DMS153 treated with DMSO at 0.1 percent for 48 hours (cell line): ENCODE measurements around the gene ZNF277.

ENCODE experiments used
- DNase-seq: peaks from one replicate; lab custom pipeline; 2025; ENCODE audit not compliant: unreplicated experiment; lab: John Stamatoyannopoulos, UW

ZNF277 gene

DNA sequence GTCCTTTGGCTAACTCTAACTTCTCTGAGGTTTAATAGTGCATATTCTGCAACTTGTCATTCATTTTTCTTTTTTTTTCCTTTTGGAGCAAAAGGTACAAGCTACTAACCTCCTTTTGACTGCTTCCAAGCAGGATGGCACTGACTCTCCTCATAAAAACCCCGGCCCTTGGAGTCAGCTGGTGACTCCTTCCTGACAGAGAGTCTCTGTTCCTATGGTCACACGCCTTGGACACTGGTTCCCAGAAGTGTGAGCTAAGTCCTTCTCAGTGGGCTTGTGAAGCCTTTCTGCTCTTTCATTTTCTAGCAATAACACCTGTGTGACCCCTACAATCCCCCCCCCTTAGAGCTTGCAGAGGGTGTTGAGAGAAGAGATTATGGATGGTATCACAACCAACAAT, 22.0 kb upstream of the ZNF277 start:
- no peak for DNase-seq

DNA sequence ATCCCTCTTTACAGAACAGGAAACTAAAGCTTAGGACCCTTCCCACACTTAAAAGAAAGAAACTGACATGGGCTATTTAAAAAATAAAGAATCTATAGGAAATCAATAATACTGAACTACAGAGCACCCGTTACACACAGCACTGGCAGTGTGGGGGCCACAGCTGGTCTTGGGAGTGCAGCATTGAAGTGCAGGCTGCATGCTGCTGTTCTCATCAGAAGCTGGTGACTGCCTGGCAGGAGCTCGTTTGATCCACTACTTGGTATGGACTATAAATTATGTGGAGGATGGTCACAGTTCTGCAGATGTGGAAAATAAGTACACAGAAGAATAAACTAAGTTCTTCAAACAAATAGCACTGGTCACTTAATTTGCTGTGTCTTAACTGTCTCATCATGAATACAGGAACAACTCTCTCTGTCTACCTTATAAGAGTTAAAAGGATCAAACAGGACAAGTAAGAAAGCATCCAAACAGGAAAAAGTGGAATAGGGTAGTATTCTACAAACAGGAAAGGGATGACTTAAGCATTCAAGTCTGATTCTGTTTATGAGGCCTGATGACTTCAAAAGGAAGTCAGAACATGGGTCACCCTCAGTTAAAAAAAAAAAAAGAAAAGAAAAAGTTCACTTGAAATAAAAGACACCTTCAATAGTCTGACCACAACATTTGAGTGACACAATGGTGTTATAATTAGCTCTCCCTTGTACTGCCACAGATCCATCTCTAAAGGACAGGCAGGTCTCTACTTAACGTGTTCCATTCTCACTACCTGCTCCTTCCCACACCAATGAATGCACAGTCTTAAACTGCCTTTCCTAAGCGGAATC, 21.3 kb upstream of the ZNF277 start:
- no peak for DNase-seq

DNA sequence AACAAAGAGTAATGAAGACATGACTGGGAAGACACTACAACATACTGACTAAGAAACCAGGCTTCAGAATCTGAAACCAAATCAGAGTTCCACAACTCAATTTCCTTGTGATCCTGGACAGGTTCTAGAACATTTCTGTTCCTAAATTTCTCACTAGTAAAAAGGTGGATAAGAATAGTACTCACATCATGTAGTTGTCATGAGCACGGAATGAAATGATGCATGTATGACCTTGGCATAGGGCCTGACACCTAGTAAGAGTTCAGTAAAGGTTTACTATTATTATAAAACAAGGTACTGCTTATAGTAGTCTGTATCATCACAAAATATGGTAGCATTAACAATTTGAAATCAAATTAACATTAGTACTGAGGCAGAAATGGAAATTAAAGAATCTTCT, 20.2 kb upstream of the ZNF277 start:
- no peak for DNase-seq

DNA sequence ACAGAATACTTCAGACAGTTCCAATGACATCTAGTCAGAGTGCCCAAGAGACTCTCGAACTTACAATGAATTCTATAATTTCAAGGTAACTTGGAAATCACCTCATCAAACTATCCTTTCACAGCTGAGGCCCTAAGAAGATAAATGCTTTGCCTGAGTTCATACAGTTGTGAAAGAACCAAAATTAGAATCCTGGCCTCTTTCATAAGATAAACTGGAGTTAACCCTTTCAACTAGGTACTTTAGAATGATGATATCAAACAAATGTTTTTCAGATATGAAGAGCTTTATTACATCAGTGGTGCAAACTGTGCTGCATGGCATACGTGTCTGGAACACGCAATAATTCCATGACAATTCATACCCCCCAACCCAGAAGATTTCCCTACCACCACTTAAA, 18.2 kb upstream of the ZNF277 start:
- DNase-seq, result no peak

DNA sequence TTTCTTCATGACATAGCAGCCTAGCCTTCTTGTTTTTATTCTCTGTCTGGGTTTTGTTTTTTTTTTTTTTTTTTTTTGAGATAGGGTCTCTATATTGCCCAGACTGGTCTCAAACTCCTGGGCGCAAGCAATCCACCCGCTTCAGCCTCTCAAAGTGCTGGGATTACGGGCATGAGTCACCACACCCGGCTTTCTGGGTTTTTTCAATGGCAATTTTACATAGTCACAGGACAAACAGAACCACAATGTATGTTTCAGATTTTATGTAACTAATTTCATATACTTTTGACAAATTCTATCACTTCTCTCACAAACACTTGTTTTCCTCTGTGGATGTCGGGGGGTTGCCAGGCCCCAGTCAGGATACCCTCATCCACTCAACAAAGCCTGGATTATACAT, 16.8 kb upstream of the ZNF277 start:
- DNase-seq, result no peak

DNA sequence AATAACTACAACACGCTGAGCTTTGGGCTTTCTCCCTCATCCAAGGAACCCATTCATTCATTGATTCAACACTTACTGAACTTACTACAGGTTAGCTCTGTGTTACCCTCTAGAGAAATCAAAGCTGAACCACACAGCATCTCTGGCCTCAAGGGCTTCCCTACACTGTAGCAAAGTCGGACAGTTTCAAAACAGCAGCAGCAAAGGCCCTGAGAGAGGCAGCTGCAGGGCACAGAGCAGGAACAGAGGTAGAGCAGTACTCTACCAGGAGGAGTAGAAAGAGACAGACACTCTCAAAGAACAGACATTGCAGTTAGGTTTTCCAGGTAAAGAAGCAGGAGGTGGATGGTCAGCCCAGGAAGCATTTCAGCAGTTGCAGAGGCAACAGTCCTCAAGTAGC, 16.4 kb upstream of the ZNF277 start:
- DNase-seq, result no peak

DNA sequence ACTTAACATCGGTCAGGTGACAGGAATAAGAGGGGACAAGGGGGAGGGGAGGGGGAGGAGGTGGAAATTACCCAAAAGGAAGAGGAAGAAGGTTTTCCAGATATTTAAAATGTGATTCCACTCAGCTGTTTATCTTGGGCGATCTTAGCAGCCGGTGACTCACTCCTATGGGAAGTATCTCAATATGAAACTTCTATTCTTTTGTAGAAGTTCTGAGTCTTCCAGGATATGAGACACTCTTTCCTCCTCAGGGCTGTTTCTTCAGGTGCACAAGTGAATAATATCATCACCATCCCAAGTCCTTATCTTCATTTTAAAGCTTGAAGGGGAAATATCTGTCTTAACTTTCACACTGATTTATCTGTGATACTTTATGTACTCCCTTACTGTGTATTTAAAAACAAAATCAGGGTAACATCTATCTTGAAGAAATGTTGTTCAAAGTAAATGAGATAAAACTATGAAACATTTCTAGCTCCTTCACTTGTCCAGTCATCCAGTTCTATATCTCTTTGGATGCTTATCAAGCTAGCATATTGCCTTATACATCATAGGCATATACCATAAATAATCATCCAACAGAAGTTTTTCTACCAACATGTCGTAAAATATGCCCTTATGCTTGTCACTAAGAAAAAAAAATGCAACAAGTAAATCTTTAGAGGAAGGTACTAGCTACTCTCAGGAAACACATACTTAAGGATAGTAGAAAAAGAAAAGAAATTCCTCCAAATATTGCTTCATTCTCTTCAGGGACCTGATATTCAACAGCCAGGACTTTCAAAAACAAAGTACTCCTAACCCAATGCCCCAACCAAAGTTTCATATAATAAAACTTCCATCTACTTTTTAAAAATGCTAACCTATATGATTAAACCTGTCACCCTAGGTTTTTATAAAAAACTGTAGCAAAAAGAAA, 14.0 kb upstream of the ZNF277 start:
- no peak for DNase-seq

DNA sequence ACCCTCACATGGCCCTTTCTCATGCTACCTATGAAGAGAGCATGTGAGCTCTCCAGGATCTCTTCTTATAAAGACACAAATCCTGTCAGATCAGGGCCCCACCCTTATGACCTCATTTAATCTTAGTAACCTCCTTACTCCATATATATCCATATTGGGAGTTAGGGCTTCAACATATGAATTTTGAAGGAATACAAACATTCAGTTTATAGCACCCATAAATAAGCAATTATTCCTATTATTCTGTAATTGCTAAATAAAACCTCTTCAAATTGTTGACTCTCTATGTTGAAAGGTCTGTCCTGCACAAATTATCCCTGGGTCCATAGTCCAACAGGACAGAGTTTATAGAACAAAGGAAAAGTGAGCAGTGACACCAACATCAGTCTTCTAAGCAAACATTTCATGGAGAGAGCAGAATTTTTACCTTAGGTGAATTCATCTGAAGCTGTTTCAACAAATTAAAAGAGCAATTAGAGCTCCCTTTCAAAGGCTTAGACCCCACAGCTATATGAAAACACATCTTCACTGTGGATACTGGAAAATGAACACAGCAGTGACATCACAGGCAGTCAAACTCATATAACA, 12.5 kb upstream of the ZNF277 start:
- DNase-seq, result no peak

DNA sequence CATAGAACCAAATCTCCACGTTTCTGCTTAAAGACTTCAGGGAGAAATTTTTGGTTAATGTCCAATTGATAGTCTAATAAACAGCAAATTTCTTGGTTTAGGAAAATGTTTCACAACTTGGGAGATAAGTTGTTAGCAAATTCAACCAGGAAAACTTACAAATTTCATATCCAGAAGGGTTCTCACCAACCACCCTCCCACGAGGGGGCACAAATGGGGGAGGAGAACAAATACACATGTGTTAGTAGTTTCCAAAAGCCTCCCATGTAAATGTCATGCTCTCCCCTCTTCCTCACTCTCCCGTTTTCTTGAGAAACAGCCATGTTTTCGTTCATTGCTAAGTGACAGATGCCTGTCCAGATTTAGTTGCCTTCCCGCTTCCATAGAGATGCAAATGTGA, 10.8 kb upstream of the ZNF277 start:
- DNase-seq, result no peak

DNA sequence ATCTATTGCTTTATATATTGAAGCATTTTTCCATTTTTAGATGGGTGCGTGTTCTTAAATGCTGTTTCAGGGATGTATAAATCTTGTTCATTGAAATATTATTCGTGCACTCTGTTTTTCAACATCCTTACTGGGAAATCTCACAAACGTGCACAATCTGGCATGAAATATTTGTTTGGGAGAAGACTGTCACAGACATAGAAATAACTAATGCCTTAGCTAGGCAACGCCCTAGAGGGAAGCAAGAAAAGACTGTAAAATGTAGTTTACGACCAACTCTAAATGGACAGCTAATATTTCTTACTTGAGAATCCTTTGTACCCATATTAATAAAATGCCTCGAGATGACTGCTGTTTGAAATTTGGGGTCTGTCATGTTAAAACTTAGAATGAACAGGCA, 9.2 kb upstream of the ZNF277 start:
- DNase-seq, result no peak

DNA sequence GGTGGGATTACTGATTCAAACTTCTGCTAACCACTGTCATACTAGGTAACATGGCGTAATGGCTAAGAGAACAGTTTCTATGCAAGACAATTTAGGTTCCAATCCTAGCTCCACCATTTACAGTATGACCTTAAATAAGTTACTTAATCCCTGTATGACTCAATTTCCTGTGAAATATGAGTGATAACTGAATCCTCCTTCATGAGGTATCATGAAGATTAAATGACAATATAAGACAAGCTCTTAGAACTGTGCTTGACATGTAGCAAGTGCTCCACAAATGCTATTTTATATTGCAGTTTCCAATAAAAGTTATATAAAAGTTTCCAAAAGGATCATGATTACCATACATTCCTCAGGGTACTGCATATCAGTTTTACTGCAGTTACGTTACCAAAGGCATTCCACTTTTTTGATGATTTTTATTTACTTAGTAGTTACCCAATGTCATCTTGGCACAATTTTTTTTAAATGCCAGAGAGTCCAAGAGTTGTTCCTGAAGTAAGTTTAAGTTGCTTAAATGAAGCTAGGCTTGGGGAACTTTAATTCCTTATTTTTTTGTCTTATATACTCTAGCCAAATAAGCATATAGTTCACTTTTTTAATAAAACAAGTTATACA, 7.3 kb upstream of the ZNF277 start:
- no peak for DNase-seq

DNA sequence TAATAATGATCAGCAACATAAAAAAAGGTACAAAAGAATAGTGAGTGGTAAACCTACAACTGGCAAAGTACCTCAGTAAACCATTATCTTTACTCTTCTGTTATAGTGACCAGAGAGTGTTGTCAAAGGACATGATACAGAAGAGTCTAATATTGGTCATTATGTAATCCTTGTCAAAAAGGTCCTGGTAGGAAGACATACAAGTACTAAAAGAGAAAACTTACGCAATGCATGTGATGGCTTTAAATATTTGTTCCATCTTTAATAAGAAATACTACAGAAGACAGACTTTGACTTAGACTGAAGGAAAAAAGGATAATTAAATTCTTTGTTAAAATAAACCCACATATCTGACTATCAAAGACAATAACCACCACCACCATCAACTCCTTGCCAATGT, 6.8 kb upstream of the ZNF277 start:
- DNase-seq, result no peak

DNA sequence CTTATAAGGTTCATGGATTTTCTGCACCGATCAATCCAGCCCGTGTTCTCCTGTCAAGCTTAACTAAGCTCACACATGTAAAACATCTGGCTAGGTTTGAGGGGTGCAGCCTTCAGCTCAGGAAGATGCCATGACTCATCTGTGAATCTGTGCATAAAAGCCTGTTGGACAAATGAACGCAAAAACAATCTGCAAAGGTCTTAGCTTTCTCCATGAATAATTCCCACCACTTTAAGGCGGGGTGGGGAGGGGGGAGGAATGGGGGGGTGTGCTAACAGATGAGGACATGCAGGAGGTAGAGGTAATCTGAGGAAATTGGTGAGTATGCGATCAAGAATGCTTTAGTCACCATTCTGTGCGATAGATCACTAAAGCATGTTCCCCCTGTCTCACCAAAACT, 5.1 kb upstream of the ZNF277 start:
- DNase-seq, result no peak

DNA sequence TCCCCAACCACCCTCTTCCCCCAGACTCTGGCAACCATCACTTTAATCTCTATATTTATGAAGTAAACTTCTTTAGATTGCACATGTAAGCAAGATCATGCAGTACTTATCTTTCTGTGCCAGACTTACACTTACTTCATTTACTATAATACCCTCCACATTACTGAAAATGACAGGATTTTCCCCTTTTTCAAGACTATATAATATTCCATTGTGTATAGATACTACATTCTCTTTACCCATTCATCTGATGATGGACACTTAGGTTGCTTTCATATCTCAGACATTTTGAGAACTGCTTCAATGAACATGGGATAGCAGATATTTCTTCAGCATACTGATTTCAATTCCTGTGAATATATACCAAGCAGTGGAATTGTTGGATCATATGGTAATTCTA, 4.7 kb upstream of the ZNF277 start:
- no peak for DNase-seq

DNA sequence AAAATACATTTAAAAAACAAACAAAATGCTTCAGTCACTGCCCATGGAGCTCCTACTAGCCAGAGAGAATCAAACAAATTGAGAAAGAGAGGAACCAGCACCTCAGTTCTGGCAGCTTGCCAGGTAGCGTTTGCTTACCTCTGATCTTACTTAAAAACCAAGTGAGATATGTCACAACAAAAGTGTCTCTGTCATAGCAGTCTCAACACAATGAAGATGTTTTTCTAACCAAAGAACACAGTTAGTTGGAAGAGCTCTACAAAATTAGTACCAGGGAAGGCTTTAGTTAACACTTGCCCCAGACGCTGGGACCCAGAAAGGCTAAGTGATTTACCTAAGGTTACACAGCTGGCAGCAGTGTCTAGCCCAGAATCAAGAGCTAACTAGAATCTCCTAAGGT, 3.7 kb upstream of the ZNF277 start:
- DNase-seq, result peak; percentile 50

DNA sequence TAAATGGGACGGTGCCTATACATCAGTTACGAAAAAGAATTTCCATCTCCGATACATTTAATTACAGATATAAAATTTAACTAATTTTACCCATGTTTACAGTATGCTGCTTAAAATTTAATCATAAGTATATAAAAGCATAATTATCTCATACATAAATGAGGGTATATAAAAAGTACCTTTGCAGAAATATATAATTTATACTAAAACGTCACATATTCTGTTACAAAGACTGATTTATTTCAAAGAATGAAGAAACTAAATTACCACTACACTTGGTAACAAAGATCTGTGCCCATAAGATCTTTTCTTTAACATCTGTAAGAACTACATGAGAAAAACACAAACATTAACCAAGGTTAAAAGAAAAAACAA, 3.1 kb upstream of the ZNF277 start:
- DNase-seq, result no peak

DNA sequence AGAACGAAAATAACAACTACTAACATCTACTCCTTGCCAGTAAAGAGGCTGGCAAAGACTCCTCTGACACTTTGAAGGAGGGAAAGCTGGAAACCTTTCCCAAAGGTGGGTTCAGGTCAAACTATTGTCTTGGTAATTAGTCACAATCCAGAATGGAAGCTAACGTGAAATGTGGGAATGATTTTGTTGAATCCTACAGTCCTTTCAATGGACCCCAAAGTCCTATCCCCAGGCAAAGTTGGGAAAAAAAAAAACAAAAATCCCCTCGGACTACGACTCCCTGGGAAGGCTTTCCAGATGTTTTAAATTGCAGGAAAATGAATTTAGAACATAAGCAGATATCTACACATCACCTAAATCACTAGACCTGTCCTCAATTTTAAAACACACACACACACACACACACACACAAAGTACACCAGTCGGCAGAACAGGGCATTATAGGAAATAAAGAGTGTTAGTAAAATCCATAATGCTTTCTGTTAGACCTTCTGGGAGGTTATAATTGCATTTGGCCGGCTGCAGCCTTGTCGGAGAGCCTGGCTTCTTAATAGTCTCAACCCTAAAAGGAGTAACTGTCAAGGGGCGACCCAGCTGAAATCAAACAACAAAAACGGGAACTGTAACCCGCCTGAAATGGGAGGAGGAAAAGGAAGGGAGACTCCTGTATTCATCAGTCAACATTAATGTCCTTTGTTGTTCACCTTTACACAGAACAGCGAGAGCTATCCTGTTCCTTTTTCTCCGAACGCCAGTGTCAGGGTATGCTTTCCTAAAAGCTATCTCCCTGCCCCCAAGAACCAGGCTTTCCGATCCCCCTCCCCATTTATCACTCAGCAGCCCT, 1.8 kb upstream of the ZNF277 start:
- DNase-seq, result no peak

DNA sequence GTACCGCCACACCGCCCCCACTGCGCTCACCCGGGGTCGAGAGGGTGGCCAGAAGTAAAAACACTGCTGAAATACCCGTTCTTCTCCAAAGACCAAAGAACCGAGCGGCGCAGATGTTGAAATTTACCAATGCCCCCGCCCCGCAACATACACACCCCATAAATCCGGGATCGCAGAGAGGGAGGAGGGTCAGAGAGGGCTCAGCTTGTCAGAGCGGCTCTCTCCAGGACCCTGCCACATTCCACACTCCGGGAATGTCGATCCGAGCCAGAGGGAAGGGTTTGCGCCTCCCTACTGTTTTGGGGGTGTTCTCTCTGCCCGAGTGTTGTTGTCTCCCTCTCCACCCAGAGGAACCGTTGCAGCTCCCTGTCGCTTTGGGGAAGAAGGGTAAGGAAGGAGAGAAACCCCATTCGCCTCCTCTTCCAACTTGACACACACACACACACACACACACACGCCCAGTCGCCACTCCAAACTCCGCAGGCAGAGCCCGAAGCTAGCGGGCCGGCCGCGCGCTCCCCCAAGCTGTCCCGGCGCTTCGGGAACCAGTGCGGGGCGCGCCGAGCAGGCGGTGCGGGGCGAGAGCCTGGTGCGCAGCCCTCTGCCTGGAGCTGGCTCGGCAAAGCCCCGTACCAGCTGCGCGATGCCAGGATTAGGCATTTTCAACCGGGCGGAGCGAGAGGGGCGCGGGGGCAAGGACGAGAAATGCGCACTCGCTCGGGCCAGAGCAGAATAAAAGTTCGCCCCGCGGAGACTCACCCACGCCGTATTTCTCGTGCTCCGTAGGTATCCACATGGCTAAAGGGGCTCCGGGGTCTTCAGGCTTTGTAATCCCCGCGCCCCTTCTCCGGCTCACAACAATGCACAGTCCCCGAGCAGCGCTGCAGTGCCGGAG, 905 bp upstream of the ZNF277 start:
- peak; percentile 53 for DNase-seq

DNA sequence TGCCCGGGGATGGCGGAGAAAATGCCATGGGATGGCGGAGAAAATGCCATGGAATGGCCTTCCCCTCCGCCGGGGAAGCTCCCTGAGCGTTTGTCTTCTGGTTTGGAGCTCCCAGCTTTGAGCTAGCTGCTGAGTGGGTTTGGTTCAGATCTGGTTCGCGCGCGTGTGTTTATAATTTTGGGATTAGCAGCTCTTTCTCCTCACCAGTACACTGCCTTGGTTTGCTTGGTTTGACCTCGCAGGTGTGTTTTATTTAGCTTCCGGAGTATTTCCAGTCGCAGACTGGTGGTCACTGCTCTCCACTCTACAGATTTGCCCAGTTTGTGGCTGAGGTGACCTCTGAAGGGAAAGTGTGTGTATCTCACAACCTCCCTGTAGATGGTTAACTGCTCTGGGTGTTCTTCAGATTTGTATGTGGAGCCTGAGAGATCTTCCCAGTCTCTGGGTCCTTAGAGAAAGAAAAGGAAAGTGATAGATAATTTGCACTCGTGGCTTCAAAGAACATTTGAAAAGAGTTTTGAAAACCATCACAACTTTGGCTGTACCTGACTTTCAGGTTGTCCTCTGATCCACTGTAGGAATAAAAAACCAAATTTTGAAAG, 597 bp downstream of the ZNF277 start:
- DNase-seq, result no peak
